HEK293 (cell line): ENCODE data around the gene NLGN4X.

ENCODE experiments used
- REST ChIP-seq: fragments of 450-650 bp; formaldehyde crosslinking; IDR thresholded peaks from 2 replicates; pipeline ENCODE4 v1.5.1; 2016; ENCODE audit warnings: missing biosample characterization, missing genetic modification characterization
- ZNF146 ChIP-seq: fragments of 450-650 bp; formaldehyde crosslinking; IDR thresholded peaks from 2 replicates; pipeline ENCODE4 v1.5.1; 2016; ENCODE audit warnings: missing biosample characterization, missing genetic modification characterization
- ZNF629 ChIP-seq: fragments of 450-650 bp; formaldehyde crosslinking; IDR thresholded peaks from 2 replicates; pipeline ENCODE4 v1.5.1; 2017; ENCODE audit warnings: missing biosample characterization, missing genetic modification characterization

GRCh38 chrX:6266041-6266440 is 37.4 kb upstream of the NLGN4X start:
- TF ChIP-seq REST (tag by site-specific recombination) (no peak), ZNF629 (tag by site-specific recombination) (no peak), ZNF146 (tag by site-specific recombination) (no peak)
